SK-N-SH (cell line): ENCODE measurements around the gene ZNF775. TPM values are rescaled to one million over a fixed set of nuclear protein-coding genes. Genes with fewer than 3 reads are reported as not detected.

Experiments used
- CTCF ChIA-PET: fragments of 300-600, 350-600 bp; formaldehyde crosslinking; extraction: SDS; loops from one replicate; lab custom pipeline; 2021; lab: Yijun Ruan, JAX
- POLR2A ChIA-PET: fragments of 350-600 bp; sonication (Branson Sonifier 250); formaldehyde crosslinking; extraction: SDS; loops from one replicate; lab custom pipeline; 2020; ENCODE audit warnings: antibody characterized with exemption, inconsistent platforms; lab: Yijun Ruan, JAX
- DNase-seq: peaks from one replicate; pipeline ENCODE4 v3.0.0; 2012
- H2AFZ ChIP-seq: fragments of 200-600 bp; sonication (generic); 2 replicates; pipeline ENCODE4 v1.8.1; 2016; ENCODE audit warnings: antibody characterized with exemption, mild to moderate bottlenecking, low read depth
- H3F3A ChIP-seq: fragments of 200-600 bp; sonication (generic); replicated peaks from 2 replicates; pipeline ENCODE3; 2016; ENCODE audit warnings: antibody characterized with exemption, mild to moderate bottlenecking; ENCODE audit not compliant: insufficient read depth
- H3K27ac ChIP-seq, 2 experiments: fragments of 200-500 bp in 1 of 2; fragments of 200-600 bp in 1 of 2; sonication (Bioruptor generic) in 1 of 2; sonication (generic), shearing (Covaris generic) in 1 of 2; 2 replicates each; pipeline versions ENCODE4 v1.5.1 to v1.6.1; 2014 to 2016; ENCODE audit warnings: low read depth in 2 of 2, inconsistent platforms in 1 of 2, low read length in 1 of 2, mild to moderate bottlenecking in 1 of 2, mixed read lengths in 1 of 2
- H3K27me3 ChIP-seq: fragments of 200-600 bp; sonication (generic), shearing (Covaris generic); 2 replicates; pipeline ENCODE4 v1.6.1; 2016; ENCODE audit warnings: mixed run types; ENCODE audit not compliant: insufficient read depth
- H3K36me3 ChIP-seq, 2 experiments: fragments of 200-500 bp in 1 of 2; fragments of 200-600 bp in 1 of 2; sonication (Bioruptor generic) in 1 of 2; sonication (generic) in 1 of 2; replicated peaks in 1 of 2; 2 replicates each; pipeline versions ENCODE3 to v1.5.1; 2014 to 2016; ENCODE audit warnings: low read length in 1 of 2, mild to moderate bottlenecking in 1 of 2; ENCODE audit not compliant: insufficient read depth in 2 of 2, control insufficient read depth in 1 of 2
- H3K4me1 ChIP-seq, 2 experiments: fragments of 200-500 bp in 1 of 2; fragments of 200-600 bp in 1 of 2; sonication (Bioruptor generic) in 1 of 2; sonication (generic), shearing (Covaris generic) in 1 of 2; 2 replicates each; pipeline versions ENCODE4 v1.5.1 to v1.6.1; 2014 to 2016; ENCODE audit warnings: low read depth in 1 of 2, low read length in 1 of 2, mixed run types in 1 of 2; ENCODE audit not compliant: insufficient read depth in 2 of 2, control insufficient read depth in 1 of 2
- H3K4me2 ChIP-seq: fragments of 200-600 bp; sonication (generic), shearing (Covaris generic); 2 replicates; pipeline ENCODE4 v1.6.1; 2017; ENCODE audit warnings: mixed run types
- H3K4me3 ChIP-seq, 2 experiments: fragments of 200-500 bp in 1 of 2; fragments of 200-600 bp in 1 of 2; sonication (Bioruptor generic) in 1 of 2; sonication (generic), shearing (Covaris generic) in 1 of 2; 2 replicates each; pipeline versions ENCODE4 v1.5.1 to v1.8.1; 2014 to 2016; ENCODE audit warnings: low read depth in 2 of 2, inconsistent platforms in 1 of 2, low read length in 1 of 2, mild to moderate bottlenecking in 1 of 2, mixed read lengths in 1 of 2, moderate library complexity in 1 of 2
- H3K79me2 ChIP-seq: fragments of 200-600 bp; sonication (generic); 2 replicates; pipeline ENCODE4 v1.8.1; 2017; ENCODE audit warnings: mild to moderate bottlenecking; ENCODE audit not compliant: insufficient read depth
- H3K9ac ChIP-seq: fragments of 200-600 bp; sonication (generic); 2 replicates; pipeline ENCODE4 v1.6.1; 2017; ENCODE audit warnings: mixed run types
- H3K9me2 ChIP-seq: fragments of 200-600 bp; sonication (generic); 2 replicates; pipeline ENCODE4 v1.6.1; 2017; ENCODE audit warnings: mixed run types
- H3K9me3 ChIP-seq: fragments of 200-600 bp; sonication (generic); 2 replicates; pipeline ENCODE4 v1.6.1; 2017; ENCODE audit warnings: mixed run types, mild to moderate bottlenecking, moderate library complexity
- H4K20me1 ChIP-seq: fragments of 200-600 bp; sonication (generic); 2 replicates; pipeline ENCODE4 v1.6.1; 2017; ENCODE audit warnings: mild to moderate bottlenecking, mixed run types; ENCODE audit not compliant: insufficient read depth
- CTCF ChIP-seq: fragments of 200-600 bp; sonication (generic); IDR thresholded peaks from 2 replicates; pipeline ENCODE4 v1.6.1; 2017; ENCODE audit warnings: antibody characterized with exemption, mild to moderate bottlenecking, moderate library complexity
- EP300 ChIP-seq, 2 experiments: IDR thresholded peaks; 2 replicates each; pipeline versions ENCODE4 v1.4.0 to v1.6.1; 2012; ENCODE audit warnings: borderline replicate concordance in 1 of 2, low read depth in 1 of 2, low read length in 1 of 2
- RAD21 ChIP-seq: IDR thresholded peaks from 2 replicates; pipeline ENCODE4 v1.6.1; 2012; ENCODE audit warnings: mild to moderate bottlenecking, low read length
- RFX5 ChIP-seq: IDR thresholded peaks from 2 replicates; pipeline ENCODE4 v1.6.1; 2012; ENCODE audit warnings: mild to moderate bottlenecking, improper control_type of control experiment, low read length
- WGBS: methylation state at CpG from one replicate; pipeline ENCODE4 v1.1.6; 2017; ENCODE audit warnings: low lambda C conversion rate; 5-methylcytosine and 5-hydroxymethylcytosine counted together
- polyA plus RNA-seq, 3 experiments: library from polyadenylated mRNA; depleted of rRNA; stranded (reverse); fragments of >200 nt; gene quantifications; 2 replicates each; pipeline ENCODE4 v1.2.3, GENCODE V29; 2012
- TF ChIP-seq, protein P1 (sequence below): IDR thresholded peaks from 2 replicates; pipeline ENCODE4 v1.6.1; 2012; ENCODE audit warnings: mild to moderate bottlenecking, low read depth, low read length, moderate library complexity
- TF ChIP-seq, protein P2 (sequence below): IDR thresholded peaks from 2 replicates; pipeline ENCODE4 v1.4.0; 2012; ENCODE audit warnings: low read depth

ZNF775 gene
- polyA plus RNA-seq, 1 of the 3 experiments (the other 2 are of a cell fraction): 5.0 TPM

DNA sequence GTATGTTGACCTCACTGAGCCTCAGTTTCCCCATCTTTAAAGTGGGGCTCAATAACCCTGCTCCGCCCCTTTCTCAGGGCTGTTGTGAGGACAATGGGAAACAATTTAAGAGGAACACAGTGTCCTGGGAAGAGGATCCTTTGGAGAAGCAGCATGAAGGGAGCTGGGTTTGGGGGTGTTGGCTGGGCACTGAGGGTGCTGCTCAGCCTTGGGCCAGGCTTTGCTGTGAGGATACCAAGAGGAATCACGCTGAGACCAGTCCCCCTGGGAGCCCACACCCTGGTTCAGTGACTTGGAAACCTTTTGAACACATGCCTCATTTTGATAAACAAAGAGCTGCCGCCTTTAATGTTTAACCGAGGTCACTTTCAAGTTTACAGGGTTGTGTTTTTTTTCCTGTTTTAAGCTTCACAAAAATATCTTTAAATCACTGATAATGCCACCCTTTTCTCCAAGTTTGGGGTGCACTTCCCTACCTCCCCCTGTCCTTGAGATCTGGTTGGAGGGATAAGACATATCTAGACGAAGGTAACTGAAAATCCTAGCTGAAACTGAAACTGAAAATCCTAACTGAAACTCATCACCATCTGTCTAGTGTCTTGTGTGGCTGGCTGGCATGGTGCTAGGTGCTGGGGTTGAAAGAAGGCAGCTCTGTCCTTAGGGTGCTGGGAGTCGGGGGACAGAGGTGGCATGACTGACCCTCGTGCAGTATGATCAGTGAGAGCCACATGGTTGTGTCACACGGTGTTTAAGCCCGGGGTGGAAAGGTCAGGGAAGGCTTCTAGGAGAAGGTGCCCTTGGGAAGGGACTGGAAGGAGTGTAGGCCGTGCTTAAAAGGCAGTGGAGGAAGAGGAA is 27.7 kb downstream of the ZNF775 start (continued):
- TF ChIP-seq EP300 (IDR thresholded peaks at IDR 0.05; ENCODE audit: borderline replicate concordance in 1 of 2, low read depth in 1 of 2, low read length in 1 of 2): no peak
- TF ChIP-seq, protein P1, sequence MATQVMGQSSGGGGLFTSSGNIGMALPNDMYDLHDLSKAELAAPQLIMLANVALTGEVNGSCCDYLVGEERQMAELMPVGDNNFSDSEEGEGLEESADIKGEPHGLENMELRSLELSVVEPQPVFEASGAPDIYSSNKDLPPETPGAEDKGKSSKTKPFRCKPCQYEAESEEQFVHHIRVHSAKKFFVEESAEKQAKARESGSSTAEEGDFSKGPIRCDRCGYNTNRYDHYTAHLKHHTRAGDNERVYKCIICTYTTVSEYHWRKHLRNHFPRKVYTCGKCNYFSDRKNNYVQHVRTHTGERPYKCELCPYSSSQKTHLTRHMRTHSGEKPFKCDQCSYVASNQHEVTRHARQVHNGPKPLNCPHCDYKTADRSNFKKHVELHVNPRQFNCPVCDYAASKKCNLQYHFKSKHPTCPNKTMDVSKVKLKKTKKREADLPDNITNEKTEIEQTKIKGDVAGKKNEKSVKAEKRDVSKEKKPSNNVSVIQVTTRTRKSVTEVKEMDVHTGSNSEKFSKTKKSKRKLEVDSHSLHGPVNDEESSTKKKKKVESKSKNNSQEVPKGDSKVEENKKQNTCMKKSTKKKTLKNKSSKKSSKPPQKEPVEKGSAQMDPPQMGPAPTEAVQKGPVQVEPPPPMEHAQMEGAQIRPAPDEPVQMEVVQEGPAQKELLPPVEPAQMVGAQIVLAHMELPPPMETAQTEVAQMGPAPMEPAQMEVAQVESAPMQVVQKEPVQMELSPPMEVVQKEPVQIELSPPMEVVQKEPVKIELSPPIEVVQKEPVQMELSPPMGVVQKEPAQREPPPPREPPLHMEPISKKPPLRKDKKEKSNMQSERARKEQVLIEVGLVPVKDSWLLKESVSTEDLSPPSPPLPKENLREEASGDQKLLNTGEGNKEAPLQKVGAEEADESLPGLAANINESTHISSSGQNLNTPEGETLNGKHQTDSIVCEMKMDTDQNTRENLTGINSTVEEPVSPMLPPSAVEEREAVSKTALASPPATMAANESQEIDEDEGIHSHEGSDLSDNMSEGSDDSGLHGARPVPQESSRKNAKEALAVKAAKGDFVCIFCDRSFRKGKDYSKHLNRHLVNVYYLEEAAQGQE: no peak

- Histone ChIP-seq H3K9ac (no peak overlapping the region), H3K4me3 (no peak overlapping the region), H3K9me3 (no peaks in the 10 kb centered on the region), H3K27me3 (no peaks in the 10 kb centered on the region), H3K79me2 (no peaks in the 10 kb centered on the region), H3K4me1 (peaks cover 0 to 25% of the 10 kb centered on the region in 2 experiments; a peak in 2 of 4 replicates), H3F3A (no peaks in the 10 kb centered on the region), H2AFZ (no peak overlapping the region), H3K36me3 (peaks cover 0 to 6% of the 10 kb centered on the region in 2 experiments), H3K27ac (no peak overlapping the region), H3K9me2 (no peaks in the 10 kb centered on the region), H3K4me2 (no peak overlapping the region), H4K20me1 (no peaks in the 10 kb centered on the region)
- TF ChIP-seq RFX5 (no peak), CTCF (no peak), RAD21 (no peak)
- TF ChIP-seq, protein P2, sequence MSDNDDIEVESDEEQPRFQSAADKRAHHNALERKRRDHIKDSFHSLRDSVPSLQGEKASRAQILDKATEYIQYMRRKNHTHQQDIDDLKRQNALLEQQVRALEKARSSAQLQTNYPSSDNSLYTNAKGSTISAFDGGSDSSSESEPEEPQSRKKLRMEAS: no peak
- no peak for DNase-seq
- POLR2A ChIA-PET: interaction anchor here (3.2 kb wide), 1 partner anchor 39 kb away, joined by 19 read pairs; the partner anchor contains the start of gene REPIN1
- WGBS: 98% methylated on average over 42 of the region's 91 CpGs
- CTCF ChIA-PET: interaction anchor here (0.8 to 3.2 kb wide), 7 partner anchors 10 to 122 kb away, joined by 3 to 19 read pairs (median 3); no protein-coding TSS in a partner anchor
These were observed 28.7 kb downstream of the ZNF775 start for GRCh38 chr7:150407588-150408392.
